ENCODE data around the gene TSPAN18. TPM values are rescaled to one million over a fixed set of nuclear protein-coding genes. Genes with fewer than 3 reads are reported as not detected.

Gene TSPAN18
- polyA plus RNA-seq, 4 donors: 47.8 to 59.6 (median 53.6) TPM

- DNase-seq (ENCODE audit: low read depth in 4 of 4, low spot score in 3 of 4): no peak
These were observed 151.1 kb downstream of the TSPAN18 start for GRCh38 chr11:44877571-44878497.

GRCh38 chr11:44878711-44879110 is 151.9 kb downstream of the TSPAN18 start:
- DNase-seq (ENCODE audit: low read depth in 4 of 4, low spot score in 3 of 4): no peak

- no peak for DNase-seq (ENCODE audit: low read depth in 4 of 4, low spot score in 3 of 4)
These were observed 152.7 kb downstream of the TSPAN18 start for GRCh38 chr11:44879432-44879831.

- DNase-seq (ENCODE audit: low read depth in 4 of 4, low spot score in 3 of 4): no peak
These were observed 153.7 kb downstream of the TSPAN18 start for GRCh38 chr11:44880511-44880910.

- no peak for DNase-seq (ENCODE audit: low read depth in 4 of 4, low spot score in 3 of 4)
These were observed 154.2 kb downstream of the TSPAN18 start for GRCh38 chr11:44880953-44881352.

- no peak for DNase-seq (ENCODE audit: low read depth in 4 of 4, low spot score in 3 of 4)
These were observed 156.5 kb downstream of the TSPAN18 start for GRCh38 chr11:44883277-44883676.

GRCh38 chr11:44884056-44884455 is 157.3 kb downstream of the TSPAN18 start:
- DNase-seq (ENCODE audit: low read depth in 4 of 4, low spot score in 3 of 4): no peak

- DNase-seq (ENCODE audit: low read depth in 4 of 4, low spot score in 3 of 4): peak in 1 of 4 donors; percentile 50
These were observed 158.5 kb downstream of the TSPAN18 start for GRCh38 chr11:44885065-44885810.

- no peak for DNase-seq (ENCODE audit: low read depth in 4 of 4, low spot score in 3 of 4)
These were observed 159.4 kb downstream of the TSPAN18 start for GRCh38 chr11:44885919-44886789.

GRCh38 chr11:44886790-44887140 is 160.0 kb downstream of the TSPAN18 start:
- no peak for DNase-seq (ENCODE audit: low read depth in 4 of 4, low spot score in 3 of 4)

GRCh38 chr11:44887636-44888035 is 160.9 kb downstream of the TSPAN18 start:
- no peak for DNase-seq (ENCODE audit: low read depth in 4 of 4, low spot score in 3 of 4)

GRCh38 chr11:44889266-44889665 is 162.5 kb downstream of the TSPAN18 start:
- no peak for DNase-seq (ENCODE audit: low read depth in 4 of 4, low spot score in 3 of 4)

GRCh38 chr11:44892843-44893242 is 166.1 kb downstream of the TSPAN18 start:
- no peak for DNase-seq (ENCODE audit: low read depth in 4 of 4, low spot score in 3 of 4)

GRCh38 chr11:44893308-44893822 is 166.6 kb downstream of the TSPAN18 start:
- no peak for DNase-seq (ENCODE audit: low read depth in 4 of 4, low spot score in 3 of 4)

GRCh38 chr11:44893846-44894617 is 167.3 kb downstream of the TSPAN18 start:
- DNase-seq (ENCODE audit: low read depth in 4 of 4, low spot score in 3 of 4): peak in 3 of 4 donors; percentile 58 to 64 (median 59)

GRCh38 chr11:44899959-44900358 is 173.2 kb downstream of the TSPAN18 start:
- no peak for DNase-seq (ENCODE audit: low read depth in 4 of 4, low spot score in 3 of 4)

GRCh38 chr11:44901120-44901633 is 174.4 kb downstream of the TSPAN18 start:
- no peak for DNase-seq (ENCODE audit: low read depth in 4 of 4, low spot score in 3 of 4)

- no peak for DNase-seq (ENCODE audit: low read depth in 4 of 4, low spot score in 3 of 4)
These were observed 175.0 kb downstream of the TSPAN18 start for GRCh38 chr11:44901786-44902185.

- no peak for DNase-seq (ENCODE audit: low read depth in 4 of 4, low spot score in 3 of 4)
These were observed 176.3 kb downstream of the TSPAN18 start for GRCh38 chr11:44903035-44903434.

- no peak for DNase-seq (ENCODE audit: low read depth in 4 of 4, low spot score in 3 of 4)
These were observed 176.8 kb downstream of the TSPAN18 start for GRCh38 chr11:44903518-44903917.
